Measurements from ENCODE around the gene CDC42.

CDC42 gene

DNA sequence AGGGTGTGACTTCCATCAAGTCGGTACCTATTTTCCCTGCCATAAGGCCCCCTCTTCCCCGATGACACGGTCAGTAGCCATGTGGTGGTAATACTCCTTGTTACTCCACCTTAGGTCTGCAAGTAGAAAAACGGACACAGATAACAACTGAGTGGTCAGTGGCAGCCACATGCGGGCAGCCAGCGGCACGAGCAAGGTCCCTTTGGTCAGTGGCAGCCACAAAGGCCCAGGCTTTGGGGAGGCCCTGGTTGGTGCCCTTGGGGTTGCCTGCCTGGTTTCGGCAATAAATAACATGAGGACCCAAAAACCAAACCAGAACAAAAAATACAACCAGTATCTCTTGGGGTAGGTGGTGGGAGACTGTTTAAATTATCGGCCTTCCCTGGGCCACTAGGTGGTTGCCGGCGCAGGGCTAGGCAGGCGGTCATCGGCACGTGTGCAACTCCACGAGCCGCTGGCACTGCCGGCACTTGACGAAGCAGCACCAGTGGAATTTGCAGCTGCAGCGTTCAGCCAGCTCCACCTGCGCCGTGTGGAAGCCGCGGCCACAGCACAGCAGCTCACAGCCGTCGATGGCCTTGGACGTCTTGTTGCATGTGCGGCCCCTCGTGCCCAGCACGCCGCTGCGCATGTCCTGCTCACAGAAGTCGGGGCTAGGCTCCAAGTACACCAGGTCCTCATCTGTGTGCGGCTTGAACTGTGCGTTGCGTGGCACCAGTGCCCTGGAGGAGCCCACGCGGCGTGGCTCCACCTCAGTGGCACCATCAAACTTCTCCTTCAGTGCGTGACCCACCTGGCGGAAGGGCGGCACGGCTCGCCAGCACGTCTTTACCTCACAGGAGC, 67.3 kb downstream of the CDC42 start:
- no peak for DNase-seq (ENCODE audit: extremely low read depth, insufficient read length)
- no peak for TF ChIP-seq CTCF (IDR thresholded peaks at IDR 0.05; ENCODE audit: insufficient read depth, low read length, poor library complexity, severe bottlenecking)
- peaks cover 11% of the 10 kb centered on the region for H3K36me3 ChIP-seq (ENCODE audit: control insufficient read depth, insufficient read depth, low read length)
- H3K27me3 ChIP-seq (replicated peaks; ENCODE audit: control insufficient read depth, insufficient read depth, low read length), result no peaks in the 10 kb centered on the region
- no peak overlapping the region for H3K4me3 ChIP-seq (replicated peaks; ENCODE audit: low read depth, low read length)

DNA sequence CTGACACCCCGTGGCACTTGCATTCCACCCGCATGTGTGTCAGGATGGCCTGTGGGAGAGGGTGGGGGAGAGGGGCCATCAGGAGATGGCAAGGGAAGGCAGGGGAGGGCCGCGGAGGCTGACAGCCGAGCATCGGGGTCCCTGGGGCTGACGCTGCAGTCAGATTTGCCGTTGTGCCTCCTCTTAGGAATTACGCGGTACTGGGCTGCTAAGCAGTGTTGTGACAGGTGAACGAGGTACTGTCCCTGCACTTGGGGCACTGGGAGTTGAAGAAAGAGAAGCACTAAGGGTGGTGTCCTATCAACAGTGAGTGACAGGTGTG, 67.9 kb downstream of the CDC42 start:
- Histone ChIP-seq H3K27me3 (replicated peaks; ENCODE audit: control insufficient read depth, insufficient read depth, low read length) (no peaks in the 10 kb centered on the region), H3K36me3 (ENCODE audit: control insufficient read depth, insufficient read depth, low read length) (peaks cover 11% of the 10 kb centered on the region), H3K4me3 (replicated peaks; ENCODE audit: low read depth, low read length) (no peak overlapping the region)
- no peak for TF ChIP-seq CTCF (IDR thresholded peaks at IDR 0.05; ENCODE audit: insufficient read depth, low read length, poor library complexity, severe bottlenecking)
- no peak for DNase-seq (ENCODE audit: extremely low read depth, insufficient read length)

DNA sequence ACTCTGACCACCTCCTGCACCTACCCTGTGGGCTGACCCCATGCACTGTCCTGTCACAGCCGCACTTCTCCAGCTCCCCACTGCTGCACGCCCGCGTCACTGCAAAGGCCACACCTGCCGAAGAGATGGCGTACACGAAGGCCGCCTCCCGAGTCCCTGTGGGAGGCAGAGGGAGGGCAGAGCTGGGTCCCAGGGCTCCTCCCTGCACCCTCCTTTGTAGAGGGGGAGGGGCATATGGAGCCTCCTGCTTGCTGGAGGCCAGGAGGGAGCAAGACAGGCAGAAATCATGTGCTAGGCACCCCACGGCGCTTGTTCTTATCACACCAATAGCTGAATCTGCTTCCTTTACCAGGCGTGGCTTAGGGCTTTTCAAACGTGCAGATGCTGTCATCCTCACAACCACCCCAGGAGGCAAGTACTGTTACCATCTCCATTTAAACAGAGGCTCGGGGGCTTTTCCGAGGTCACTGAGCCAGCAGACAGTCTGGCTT, 69.0 kb downstream of the CDC42 start:
- no peak for TF ChIP-seq CTCF (IDR thresholded peaks at IDR 0.05; ENCODE audit: insufficient read depth, low read length, poor library complexity, severe bottlenecking)
- DNase-seq (ENCODE audit: extremely low read depth, insufficient read length), result no peak
- H3K4me3 ChIP-seq (replicated peaks; ENCODE audit: low read depth, low read length), result no peak overlapping the region
- no peaks in the 10 kb centered on the region for H3K27me3 ChIP-seq (replicated peaks; ENCODE audit: control insufficient read depth, insufficient read depth, low read length)
- peaks cover 11% of the 10 kb centered on the region for H3K36me3 ChIP-seq (ENCODE audit: control insufficient read depth, insufficient read depth, low read length)

DNA sequence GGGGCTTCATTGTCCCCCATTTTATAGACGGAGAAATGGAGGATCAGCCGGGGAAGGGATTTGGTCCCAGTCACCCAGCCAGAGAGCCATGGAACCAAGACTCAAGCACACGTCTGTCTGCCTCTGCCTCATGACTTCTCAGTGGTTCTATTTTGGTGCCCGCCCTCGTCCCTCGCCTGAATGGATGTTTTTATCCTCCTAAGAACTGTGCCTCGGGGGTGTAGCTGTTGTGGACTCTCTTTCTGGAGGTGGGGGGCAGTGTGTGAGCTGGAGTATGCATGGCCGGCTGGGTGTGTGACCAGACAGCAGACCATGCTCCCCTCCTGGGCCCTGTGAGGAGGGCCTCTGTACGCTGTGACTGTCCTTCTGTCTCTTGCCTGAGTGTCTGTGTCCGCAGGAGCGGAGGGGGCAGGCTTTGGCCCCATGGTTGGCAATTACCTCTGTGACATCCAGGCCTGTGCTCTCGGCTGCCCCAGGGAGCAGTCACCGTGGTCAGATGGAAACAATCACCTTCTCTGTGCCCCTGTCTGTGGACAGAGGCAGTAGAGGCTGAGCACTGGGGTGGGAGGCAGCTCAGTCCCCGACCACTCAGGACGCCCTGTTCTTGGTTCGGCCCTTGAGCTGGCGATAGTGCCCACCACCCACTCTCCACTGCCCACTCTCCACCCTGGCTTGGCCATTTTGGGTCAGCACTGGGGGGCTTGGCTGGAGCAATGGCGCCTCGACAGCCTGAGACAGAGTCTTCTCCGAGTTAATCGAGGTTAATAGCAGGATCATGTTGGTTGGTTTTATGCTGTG, 70.0 kb downstream of the CDC42 start:
- H3K27me3 ChIP-seq (replicated peaks; ENCODE audit: control insufficient read depth, insufficient read depth, low read length), result no peaks in the 10 kb centered on the region
- peaks cover 9% of the 10 kb centered on the region for H3K36me3 ChIP-seq (ENCODE audit: control insufficient read depth, insufficient read depth, low read length)
- no peak overlapping the region for H3K4me3 ChIP-seq (replicated peaks; ENCODE audit: low read depth, low read length)
- no peak for DNase-seq (ENCODE audit: extremely low read depth, insufficient read length)
- no peak for TF ChIP-seq CTCF (IDR thresholded peaks at IDR 0.05; ENCODE audit: insufficient read depth, low read length, poor library complexity, severe bottlenecking)

DNA sequence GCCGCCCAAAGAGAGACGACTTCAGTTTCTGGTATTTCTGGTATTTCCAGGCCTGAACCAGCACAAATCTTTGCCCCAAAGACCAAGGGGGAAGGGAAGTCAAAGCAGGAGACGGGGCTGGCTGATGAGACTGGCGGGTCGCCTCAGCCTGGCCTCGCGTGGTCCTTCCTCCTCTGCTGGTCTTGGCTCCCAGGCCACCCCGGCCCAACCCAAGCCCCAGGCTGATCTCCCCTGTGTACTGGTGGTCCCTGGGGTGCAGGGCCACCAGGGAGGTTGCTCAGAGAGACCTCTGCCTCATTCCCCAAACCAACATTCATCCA, 70.5 kb downstream of the CDC42 start:
- no peaks in the 10 kb centered on the region for H3K27me3 ChIP-seq (replicated peaks; ENCODE audit: control insufficient read depth, insufficient read depth, low read length)
- no peak for DNase-seq (ENCODE audit: extremely low read depth, insufficient read length)
- peaks cover 9% of the 10 kb centered on the region for H3K36me3 ChIP-seq (ENCODE audit: control insufficient read depth, insufficient read depth, low read length)
- TF ChIP-seq CTCF (IDR thresholded peaks at IDR 0.05; ENCODE audit: insufficient read depth, low read length, poor library complexity, severe bottlenecking), result no peak
- H3K4me3 ChIP-seq (replicated peaks; ENCODE audit: low read depth, low read length), result no peak overlapping the region
